Erythroblast (primary cell): Measurements from ENCODE around the gene SLC23A3.

Source experiments
- GATA1 ChIP-seq: IDR thresholded peaks from 2 replicates; pipeline ENCODE4 v1.6.1; 2011; ENCODE audit warnings: low read depth, mild to moderate bottlenecking, control low read depth, low read length, moderate library complexity
- POLR2A ChIP-seq: IDR thresholded peaks from 2 replicates; pipeline ENCODE4 v1.6.1; 2011; ENCODE audit warnings: mild to moderate bottlenecking, low read length

DNA sequence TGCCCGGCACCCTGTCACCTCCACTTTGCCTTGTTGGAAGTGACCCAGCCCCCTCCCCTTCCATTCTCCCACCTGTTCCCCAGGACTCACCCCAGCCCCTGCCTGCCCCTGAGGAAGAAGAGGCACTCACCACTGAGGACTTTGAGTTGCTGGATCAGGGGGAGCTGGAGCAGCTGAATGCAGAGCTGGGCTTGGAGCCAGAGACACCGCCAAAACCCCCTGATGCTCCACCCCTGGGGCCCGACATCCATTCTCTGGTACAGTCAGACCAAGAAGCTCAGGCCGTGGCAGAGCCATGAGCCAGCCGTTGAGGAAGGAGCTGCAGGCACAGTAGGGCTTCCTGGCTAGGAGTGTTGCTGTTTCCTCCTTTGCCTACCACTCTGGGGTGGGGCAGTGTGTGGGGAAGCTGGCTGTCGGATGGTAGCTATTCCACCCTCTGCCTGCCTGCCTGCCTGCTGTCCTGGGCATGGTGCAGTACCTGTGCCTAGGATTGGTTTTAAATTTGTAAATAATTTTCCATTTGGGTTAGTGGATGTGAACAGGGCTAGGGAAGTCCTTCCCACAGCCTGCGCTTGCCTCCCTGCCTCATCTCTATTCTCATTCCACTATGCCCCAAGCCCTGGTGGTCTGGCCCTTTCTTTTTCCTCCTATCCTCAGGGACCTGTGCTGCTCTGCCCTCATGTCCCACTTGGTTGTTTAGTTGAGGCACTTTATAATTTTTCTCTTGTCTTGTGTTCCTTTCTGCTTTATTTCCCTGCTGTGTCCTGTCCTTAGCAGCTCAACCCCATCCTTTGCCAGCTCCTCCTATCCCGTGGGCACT, 12.7 kb upstream of the SLC23A3 start:
- no peak for TF ChIP-seq POLR2A
- no peak for TF ChIP-seq GATA1
